HEK293 (cell line): ENCODE results near the gene PGPEP1.

ENCODE experiments used
- CTCF ChIA-PET: fragments of 350-600 bp; formaldehyde crosslinking; extraction: SDS; loops from one replicate; lab custom pipeline; 2021; ENCODE audit warnings: antibody characterized with exemption; lab: Yijun Ruan, JAX
- POLR2A ChIA-PET: fragments of 300-600 bp; formaldehyde crosslinking; extraction: SDS; loops from one replicate; lab custom pipeline; 2020; ENCODE audit warnings: antibody characterized with exemption, inconsistent platforms; lab: Yijun Ruan, JAX
- H3K27ac ChIP-seq: fragments of 200-500 bp; sonication (Bioruptor generic); 2 replicates; pipeline ENCODE4 v1.5.1; 2014; ENCODE audit warnings: low read depth, low read length, control low read depth, inconsistent platforms; ENCODE audit errors: extremely low read depth
- H3K36me3 ChIP-seq, 2 experiments: fragments of 200-500 bp in 1 of 2; sonication (Bioruptor generic) in 1 of 2; 1 replicate in 1 of 2; 2 replicates in 1 of 2; pipeline ENCODE4 v1.5.1; 2014 to 2017; ENCODE audit warnings: inconsistent platforms in 2 of 2, low read length in 2 of 2; ENCODE audit not compliant: control insufficient read depth in 2 of 2, insufficient read depth in 1 of 2
- H3K4me1 ChIP-seq: fragments of 200-500 bp; sonication (Bioruptor generic); 2 replicates; pipeline ENCODE4 v1.5.1; 2014; ENCODE audit warnings: mild to moderate bottlenecking, low read length, inconsistent platforms; ENCODE audit not compliant: control insufficient read depth, insufficient read depth
- H3K4me3 ChIP-seq: 2 replicates; pipeline ENCODE4 v1.5.1; 2011; ENCODE audit warnings: low read depth, mild to moderate bottlenecking, control low read depth, low read length, moderate library complexity
- H3K9me3 ChIP-seq: fragments of 200-500 bp; sonication (Bioruptor generic); 2 replicates; pipeline ENCODE4 v1.5.1; 2014; ENCODE audit warnings: low read depth, low read length, inconsistent platforms; ENCODE audit not compliant: control insufficient read depth, insufficient read depth
- BCL11B ChIP-seq: fragments of 450-650 bp; formaldehyde crosslinking; IDR thresholded peaks from 2 replicates; pipeline ENCODE4 v1.5.1; 2016; ENCODE audit warnings: low read depth, missing biosample characterization, missing genetic modification characterization
- FEZF1 ChIP-seq: fragments of 450-650 bp; formaldehyde crosslinking; IDR thresholded peaks from 2 replicates; pipeline ENCODE4 v1.5.1; 2016; ENCODE audit warnings: missing biosample characterization, missing genetic modification characterization
- HIC1 ChIP-seq: fragments of 450-650 bp; formaldehyde crosslinking; IDR thresholded peaks from 2 replicates; pipeline ENCODE4 v1.5.1; 2016; ENCODE audit warnings: missing biosample characterization, missing genetic modification characterization
- IKZF3 ChIP-seq: fragments of 450-650 bp; IDR thresholded peaks from 2 replicates; pipeline ENCODE4 v1.5.0; 2018; ENCODE audit warnings: missing biosample characterization, mild to moderate bottlenecking, missing genetic modification characterization, moderate library complexity
- OSR2 ChIP-seq: fragments of 450-650 bp; formaldehyde crosslinking; IDR thresholded peaks from 2 replicates; pipeline ENCODE4 v1.5.1; 2016; ENCODE audit warnings: missing biosample characterization, missing genetic modification characterization
- PRDM10 ChIP-seq: fragments of 450-650 bp; formaldehyde crosslinking; IDR thresholded peaks from 2 replicates; pipeline ENCODE4 v1.5.1; 2016; ENCODE audit warnings: missing biosample characterization, missing genetic modification characterization
- PRDM4 ChIP-seq: fragments of 450-650 bp; formaldehyde crosslinking; IDR thresholded peaks from 2 replicates; pipeline ENCODE4 v1.5.1; 2017; ENCODE audit warnings: missing biosample characterization, missing genetic modification characterization
- ZBTB7A ChIP-seq: fragments of 450-650 bp; formaldehyde crosslinking; IDR thresholded peaks from 2 replicates; pipeline ENCODE4 v1.5.1; 2016; ENCODE audit warnings: low read depth, missing biosample characterization, missing genetic modification characterization
- ZEB2 ChIP-seq: fragments of 450-650 bp; formaldehyde crosslinking; IDR thresholded peaks from 2 replicates; pipeline ENCODE4 v1.5.1; 2016; ENCODE audit warnings: missing biosample characterization, missing genetic modification characterization
- ZFP3 ChIP-seq: fragments of 450-650 bp; formaldehyde crosslinking; IDR thresholded peaks from 2 replicates; pipeline ENCODE4 v1.5.1; 2016; ENCODE audit warnings: low read depth, missing biosample characterization, missing genetic modification characterization
- ZFP37 ChIP-seq: fragments of 450-650 bp; formaldehyde crosslinking; IDR thresholded peaks from 2 replicates; pipeline ENCODE4 v1.5.1; 2016; ENCODE audit warnings: missing biosample characterization, missing genetic modification characterization
- ZNF112 ChIP-seq: fragments of 450-650 bp; formaldehyde crosslinking; IDR thresholded peaks from 2 replicates; pipeline ENCODE4 v1.5.0; 2017; ENCODE audit warnings: missing biosample characterization, missing genetic modification characterization
- ZNF146 ChIP-seq: fragments of 450-650 bp; formaldehyde crosslinking; IDR thresholded peaks from 2 replicates; pipeline ENCODE4 v1.5.1; 2016; ENCODE audit warnings: missing biosample characterization, missing genetic modification characterization
- ZNF157 ChIP-seq: fragments of 450-650 bp; formaldehyde crosslinking; IDR thresholded peaks from 2 replicates; pipeline ENCODE4 v1.5.1; 2016; ENCODE audit warnings: missing biosample characterization, missing genetic modification characterization
- ZNF16 ChIP-seq: fragments of 450-650 bp; formaldehyde crosslinking; IDR thresholded peaks from 2 replicates; pipeline ENCODE4 v1.5.1; 2016; ENCODE audit warnings: low read depth, missing biosample characterization, missing genetic modification characterization
- ZNF175 ChIP-seq: fragments of 450-650 bp; formaldehyde crosslinking; IDR thresholded peaks from 2 replicates; pipeline ENCODE4 v1.5.1; 2016; ENCODE audit warnings: missing biosample characterization, missing genetic modification characterization
- ZNF19 ChIP-seq: fragments of 450-650 bp; formaldehyde crosslinking; IDR thresholded peaks from 2 replicates; pipeline ENCODE4; 2016; ENCODE audit warnings: missing biosample characterization, missing genetic modification characterization, low read depth
- ZNF248 ChIP-seq: fragments of 450-650 bp; formaldehyde crosslinking; IDR thresholded peaks from 2 replicates; pipeline ENCODE4 v1.5.1; 2017; ENCODE audit warnings: missing biosample characterization, missing genetic modification characterization
- ZNF335 ChIP-seq: fragments of 450-650 bp; formaldehyde crosslinking; conservative IDR thresholded peaks from 2 replicates; pipeline ENCODE4 v1.5.1; 2016; ENCODE audit warnings: missing biosample characterization, missing genetic modification characterization
- ZNF366 ChIP-seq: fragments of 450-650 bp; formaldehyde crosslinking; conservative IDR thresholded peaks from 2 replicates; pipeline ENCODE4 v1.5.1; 2016; ENCODE audit warnings: missing biosample characterization, missing genetic modification characterization
- ZNF513 ChIP-seq: fragments of 450-650 bp; IDR thresholded peaks from 2 replicates; pipeline ENCODE4 v1.5.1; 2018; ENCODE audit warnings: missing biosample characterization, missing genetic modification characterization
- ZNF664 ChIP-seq: fragments of 450-650 bp; formaldehyde crosslinking; IDR thresholded peaks from 2 replicates; pipeline ENCODE4 v1.5.1; 2016; ENCODE audit warnings: missing biosample characterization, missing genetic modification characterization
- ZNF76 ChIP-seq: fragments of 450-650 bp; formaldehyde crosslinking; IDR thresholded peaks from 2 replicates; pipeline ENCODE4; 2016; ENCODE audit warnings: low read depth, missing biosample characterization, missing genetic modification characterization, borderline replicate concordance
- ZNF792 ChIP-seq: fragments of 450-650 bp; formaldehyde crosslinking; IDR thresholded peaks from 2 replicates; pipeline ENCODE4 v1.5.1; 2016; ENCODE audit warnings: missing biosample characterization, missing genetic modification characterization

Gene PGPEP1

GRCh38 chr19:18373407-18373891 is 33.1 kb downstream of the PGPEP1 start:
- TF ChIP-seq HIC1 (tag by site-specific recombination) = no peak
- TF ChIP-seq ZNF513 (tag by site-specific recombination) = no peak
- TF ChIP-seq PRDM4 (tag by site-specific recombination) = 0 out of 2 replicates have a peak, but pooled peaks have one; percentile 10
- 0 out of 2 replicates have a peak, but pooled peaks have one; percentile 2 for TF ChIP-seq ZNF19 (tag by site-specific recombination)
- peak; percentile 97 for TF ChIP-seq ZNF16 (tag by site-specific recombination)
- 0 out of 2 replicates have a peak, but pooled peaks have one; percentile 36 for TF ChIP-seq ZNF146 (tag by site-specific recombination)
- peak; percentile 91 for TF ChIP-seq PRDM10 (tag by site-specific recombination)
- peak; percentile 78; the same call in 1 of the 2 replicates for TF ChIP-seq ZFP3 (tag by site-specific recombination)
- TF ChIP-seq ZNF76 (tag by site-specific recombination) = peak; percentile 27; the same call in 1 of the 2 replicates
- H3K4me1 ChIP-seq = peaks cover 5% of the 10 kb centered on the region
- POLR2A ChIA-PET = interaction anchor here (1.3 kb wide), 1 partner anchor 9 kb away, joined by 5 read pairs; no protein-coding TSS in a partner anchor
- no peaks in the 10 kb centered on the region for H3K9me3 ChIP-seq
- no peaks in the 10 kb centered on the region for H3K36me3 ChIP-seq
- H3K27ac ChIP-seq = peak overlapping the region; percentile 81
- no peak overlapping the region for H3K4me3 ChIP-seq
- CTCF ChIA-PET = interaction anchor here (1.2 kb wide), 1 partner anchor 14 kb away, joined by 3 read pairs; no protein-coding TSS in a partner anchor

- Histone ChIP-seq H3K36me3 (no peaks in the 10 kb centered on the region), H3K9me3 (no peaks in the 10 kb centered on the region), H3K27ac (peak overlapping the region; percentile 81), H3K4me3 (peak overlapping the region; percentile 7), H3K4me1 (peaks cover 5% of the 10 kb centered on the region)
- CTCF ChIA-PET = interaction anchor here (0.6 to 1.2 kb wide), 2 partner anchors 13 to 43 kb away, joined by 3 to 5 read pairs; no protein-coding TSS in a partner anchor
- POLR2A ChIA-PET = interaction anchor here (1.3 to 1.5 kb wide), 2 partner anchors 9 to 92 kb away, joined by 4 to 5 read pairs; no protein-coding TSS in a partner anchor
- TF ChIP-seq FEZF1 (tag by site-specific recombination) = peak; percentile 19; the same call in 1 of the 2 replicates
- TF ChIP-seq ZNF792 (tag by site-specific recombination) = peak; percentile 97
- no peak for TF ChIP-seq ZNF112
- peak; percentile 56; the same call in 1 of the 2 replicates for TF ChIP-seq ZNF335 (tag by site-specific recombination)
- TF ChIP-seq ZFP37 (tag by site-specific recombination) = no peak
- TF ChIP-seq BCL11B = no peak
- peak; percentile 95 for TF ChIP-seq ZNF366 (tag by site-specific recombination)
- no peak for TF ChIP-seq ZNF248 (tag by site-specific recombination)
- TF ChIP-seq IKZF3 (tag by site-specific recombination) = peak; percentile 90
- TF ChIP-seq ZEB2 = 0 out of 2 replicates have a peak, but pooled peaks have one; percentile 14
- TF ChIP-seq ZBTB7A (tag by site-specific recombination) = no peak
- no peak for TF ChIP-seq ZNF146 (tag by site-specific recombination)
- TF ChIP-seq ZNF157 (tag by site-specific recombination) = no peak
- TF ChIP-seq OSR2 = no peak
- TF ChIP-seq ZNF664 (tag by site-specific recombination) = peak; percentile 91
- no peak for TF ChIP-seq ZNF175 (tag by site-specific recombination)
Measured at GRCh38 chr19:18373892-18374629, 33.7 kb downstream of the PGPEP1 start.
